ENCODE measurements around the gene AIPL1. TPM values are rescaled to one million over a fixed set of nuclear protein-coding genes. Genes with fewer than 3 reads are reported as not detected.

AIPL1 gene
- total RNA-seq, 3 donors from 2014 or later (not counting 1 experiment from before 2014, with no cell fraction given), result not detected

- DNase-seq (no peak), ATAC-seq (no peak)
- Histone ChIP-seq H3K4me1 (ENCODE audit: control insufficient read depth, insufficient read depth, low read length) (peaks cover 14% of the 10 kb centered on the region), H3K4me3 (ENCODE audit: low read length) (no peak overlapping the region), H3K9me3 (ENCODE audit: control insufficient read depth, insufficient read depth, low read length) (no peaks in the 10 kb centered on the region), H3K27me3 (ENCODE audit: control insufficient read depth, insufficient read depth, low read length) (no peaks in the 10 kb centered on the region), H3K27ac (ENCODE audit: low read length) (no peak overlapping the region), H3K36me3 (ENCODE audit: control insufficient read depth, insufficient read depth, low read length) (no peaks in the 10 kb centered on the region)
- intact Hi-C loops (cut with micrococcal nuclease), result no loop called here
- peaks cover 0 to 6% of the 10 kb centered on the region in 2 donors for H3K27me3 Mint-ChIP-seq (ENCODE audit: low read depth in 2 of 2)
- 93% methylated on average over 10 of the region's 10 CpGs for WGBS (ENCODE audit: insufficient coverage)
- peaks cover 16 to 28% of the 10 kb centered on the region in 2 donors for H3K4me1 Mint-ChIP-seq
- TF ChIP-seq, protein P1, sequence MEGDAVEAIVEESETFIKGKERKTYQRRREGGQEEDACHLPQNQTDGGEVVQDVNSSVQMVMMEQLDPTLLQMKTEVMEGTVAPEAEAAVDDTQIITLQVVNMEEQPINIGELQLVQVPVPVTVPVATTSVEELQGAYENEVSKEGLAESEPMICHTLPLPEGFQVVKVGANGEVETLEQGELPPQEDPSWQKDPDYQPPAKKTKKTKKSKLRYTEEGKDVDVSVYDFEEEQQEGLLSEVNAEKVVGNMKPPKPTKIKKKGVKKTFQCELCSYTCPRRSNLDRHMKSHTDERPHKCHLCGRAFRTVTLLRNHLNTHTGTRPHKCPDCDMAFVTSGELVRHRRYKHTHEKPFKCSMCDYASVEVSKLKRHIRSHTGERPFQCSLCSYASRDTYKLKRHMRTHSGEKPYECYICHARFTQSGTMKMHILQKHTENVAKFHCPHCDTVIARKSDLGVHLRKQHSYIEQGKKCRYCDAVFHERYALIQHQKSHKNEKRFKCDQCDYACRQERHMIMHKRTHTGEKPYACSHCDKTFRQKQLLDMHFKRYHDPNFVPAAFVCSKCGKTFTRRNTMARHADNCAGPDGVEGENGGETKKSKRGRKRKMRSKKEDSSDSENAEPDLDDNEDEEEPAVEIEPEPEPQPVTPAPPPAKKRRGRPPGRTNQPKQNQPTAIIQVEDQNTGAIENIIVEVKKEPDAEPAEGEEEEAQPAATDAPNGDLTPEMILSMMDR (IDR thresholded peaks at IDR 0.05), result no peak
- no peak overlapping the region for H3K4me3 Mint-ChIP-seq
- no peaks in the 10 kb centered on the region for H3K9me3 Mint-ChIP-seq
- H3K27ac Mint-ChIP-seq, result no peak overlapping the region
- H3K36me3 Mint-ChIP-seq, result no peaks in the 10 kb centered on the region
Measured at GRCh38 chr17:6457688-6458459, 23.0 kb upstream of the AIPL1 start.

DNA sequence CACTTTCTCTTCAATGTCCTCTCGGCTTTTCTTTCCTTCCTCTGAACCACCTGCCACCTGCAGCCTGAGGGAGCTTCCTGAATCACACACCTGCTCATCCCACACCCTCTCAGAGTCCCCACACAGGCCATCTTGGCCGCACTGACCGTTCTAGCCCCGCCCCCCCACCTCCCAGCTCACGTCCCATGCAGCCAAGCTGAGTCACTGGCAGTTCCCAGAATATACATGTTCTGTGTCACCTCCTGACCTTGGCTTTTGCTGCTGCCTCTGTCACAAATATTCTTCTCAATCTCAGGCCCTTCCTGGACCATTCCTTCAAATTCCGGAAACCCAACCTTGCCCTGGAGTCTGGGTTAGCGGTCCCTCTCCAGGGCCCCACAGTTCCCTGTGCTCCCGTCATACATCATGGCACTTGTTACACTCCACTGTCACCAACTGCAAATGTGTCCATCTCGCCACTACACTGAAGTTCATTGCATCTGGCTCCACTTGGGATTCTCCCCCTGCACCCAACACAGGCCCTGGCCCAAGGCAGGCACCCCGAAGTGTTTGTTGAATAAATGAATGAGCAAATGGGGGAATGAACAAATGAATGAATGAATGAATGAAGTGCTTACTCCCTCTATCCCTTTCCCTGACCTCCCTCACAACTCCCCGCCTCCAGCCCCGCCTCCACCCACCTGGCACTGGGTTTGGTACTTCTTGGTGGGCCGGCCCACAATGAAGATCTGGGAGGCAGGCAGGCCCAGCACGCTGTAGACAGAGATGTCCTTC, 22.2 kb upstream of the AIPL1 start:
- Histone ChIP-seq H3K4me1 (ENCODE audit: control insufficient read depth, insufficient read depth, low read length) (peaks cover 14% of the 10 kb centered on the region), H3K27me3 (ENCODE audit: control insufficient read depth, insufficient read depth, low read length) (no peaks in the 10 kb centered on the region), H3K9me3 (ENCODE audit: control insufficient read depth, insufficient read depth, low read length) (no peaks in the 10 kb centered on the region), H3K4me3 (ENCODE audit: low read length) (no peak overlapping the region), H3K27ac (ENCODE audit: low read length) (no peak overlapping the region), H3K36me3 (ENCODE audit: control insufficient read depth, insufficient read depth, low read length) (no peaks in the 10 kb centered on the region)
- Mint-ChIP-seq H3K4me3 (peak overlapping the region; percentile 64), H3K36me3 (no peaks in the 10 kb centered on the region), H3K27ac (peak overlapping the region in 1 of 2 donors; percentile 23), H3K4me1 (peaks cover 16 to 28% of the 10 kb centered on the region in 2 donors), H3K27me3 (ENCODE audit: low read depth in 2 of 2) (peaks cover 0 to 6% of the 10 kb centered on the region in 2 donors), H3K9me3 (no peaks in the 10 kb centered on the region)
- TF ChIP-seq, protein P1 (IDR thresholded peaks at IDR 0.05), result no peak
- DNase-seq (no peak), ATAC-seq (no peak)
- WGBS (ENCODE audit: insufficient coverage), result 80% methylated on average over 13 of the region's 14 CpGs
- intact Hi-C loops (cut with micrococcal nuclease), result no loop called here

DNA sequence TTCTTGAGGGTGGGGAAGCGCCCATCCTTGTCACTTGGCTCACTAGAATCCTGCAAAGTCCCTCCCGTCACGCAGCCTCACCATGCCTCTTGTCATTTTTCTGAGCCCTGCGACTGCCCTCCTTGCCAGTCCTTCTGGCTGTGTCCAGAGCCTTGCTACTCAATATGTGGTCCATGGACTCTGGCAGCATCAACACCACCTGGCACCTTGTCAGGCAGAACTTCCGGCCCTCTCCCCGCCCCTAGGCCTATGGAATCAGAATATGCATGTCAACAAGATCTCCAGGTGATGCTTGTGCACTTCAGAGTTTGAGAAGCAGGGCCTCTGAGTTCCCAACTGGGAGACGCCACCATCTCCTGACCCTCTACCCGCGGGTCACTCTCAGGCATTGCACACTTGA, 21.4 kb upstream of the AIPL1 start:
- 92% methylated on average over 9 of the region's 9 CpGs for WGBS (ENCODE audit: insufficient coverage)
- DNase-seq (no peak), ATAC-seq (no peak)
- no peak overlapping the region for H3K27ac ChIP-seq (ENCODE audit: low read length)
- H3K4me1 ChIP-seq (ENCODE audit: control insufficient read depth, insufficient read depth, low read length), result peaks cover 14% of the 10 kb centered on the region
- H3K36me3 ChIP-seq (ENCODE audit: control insufficient read depth, insufficient read depth, low read length), result no peaks in the 10 kb centered on the region
- no peaks in the 10 kb centered on the region for H3K9me3 ChIP-seq (ENCODE audit: control insufficient read depth, insufficient read depth, low read length)
- Mint-ChIP-seq H3K36me3 (no peaks in the 10 kb centered on the region), H3K9me3 (no peaks in the 10 kb centered on the region), H3K4me1 (peaks cover 20 to 32% of the 10 kb centered on the region in 2 donors), H3K27ac (peak overlapping the region in 1 of 2 donors; percentile 23), H3K4me3 (peak overlapping the region; percentile 60), H3K27me3 (ENCODE audit: low read depth in 2 of 2) (peaks cover 0 to 6% of the 10 kb centered on the region in 2 donors)
- no peaks in the 10 kb centered on the region for H3K27me3 ChIP-seq (ENCODE audit: control insufficient read depth, insufficient read depth, low read length)
- TF ChIP-seq, protein P1 (IDR thresholded peaks at IDR 0.05), result no peak
- intact Hi-C loops (cut with micrococcal nuclease), result no loop called here
- H3K4me3 ChIP-seq (ENCODE audit: low read length), result no peak overlapping the region

Data from natural killer cell (primary cell).